Non-pigmented ciliary epithelial cell (primary cell): ENCODE results near the gene SLC9A3.

ENCODE experiments used
- DNase-seq: peaks from one replicate; pipeline ENCODE4 v3.0.0-alpha.2; 2010; ENCODE audit warnings: low read depth

Gene SLC9A3

GRCh38 chr5:505951-506525, 18.2 kb downstream of the SLC9A3 start:
- DNase-seq = no peak

GRCh38 chr5:504326-505154, 19.7 kb downstream of the SLC9A3 start:
- DNase-seq = no peak

GRCh38 chr5:502325-503079, 21.7 kb downstream of the SLC9A3 start:
- DNase-seq = no peak

GRCh38 chr5:501831-502184, 22.4 kb downstream of the SLC9A3 start:
- DNase-seq = no peak

- no peak for DNase-seq
These were observed 23.0 kb downstream of the SLC9A3 start for GRCh38 chr5:501105-501830.

GRCh38 chr5:500491-500890, 23.8 kb downstream of the SLC9A3 start:
- no peak for DNase-seq

- DNase-seq = no peak
These were observed 24.7 kb downstream of the SLC9A3 start for GRCh38 chr5:499233-500209.

GRCh38 chr5:497871-498509, 26.3 kb downstream of the SLC9A3 start:
- DNase-seq = no peak

GRCh38 chr5:497090-497700, 27.1 kb downstream of the SLC9A3 start:
- no peak for DNase-seq

GRCh38 chr5:496028-496427, 28.2 kb downstream of the SLC9A3 start:
- no peak for DNase-seq

GRCh38 chr5:494667-495255, 29.5 kb downstream of the SLC9A3 start:
- DNase-seq = no peak

- no peak for DNase-seq
These were observed 30.5 kb downstream of the SLC9A3 start for GRCh38 chr5:493758-494157.

- DNase-seq = no peak
These were observed 31.0 kb downstream of the SLC9A3 start for GRCh38 chr5:493119-493701.

GRCh38 chr5:492314-492893, 31.8 kb downstream of the SLC9A3 start:
- no peak for DNase-seq

- no peak for DNase-seq
These were observed 32.4 kb downstream of the SLC9A3 start for GRCh38 chr5:491856-492155.

GRCh38 chr5:491119-491855, 33.0 kb downstream of the SLC9A3 start:
- no peak for DNase-seq

GRCh38 chr5:490116-491106, 33.8 kb downstream of the SLC9A3 start:
- DNase-seq = no peak
